ENCODE measurements around the gene KCNK6.

KCNK6 gene

DNA sequence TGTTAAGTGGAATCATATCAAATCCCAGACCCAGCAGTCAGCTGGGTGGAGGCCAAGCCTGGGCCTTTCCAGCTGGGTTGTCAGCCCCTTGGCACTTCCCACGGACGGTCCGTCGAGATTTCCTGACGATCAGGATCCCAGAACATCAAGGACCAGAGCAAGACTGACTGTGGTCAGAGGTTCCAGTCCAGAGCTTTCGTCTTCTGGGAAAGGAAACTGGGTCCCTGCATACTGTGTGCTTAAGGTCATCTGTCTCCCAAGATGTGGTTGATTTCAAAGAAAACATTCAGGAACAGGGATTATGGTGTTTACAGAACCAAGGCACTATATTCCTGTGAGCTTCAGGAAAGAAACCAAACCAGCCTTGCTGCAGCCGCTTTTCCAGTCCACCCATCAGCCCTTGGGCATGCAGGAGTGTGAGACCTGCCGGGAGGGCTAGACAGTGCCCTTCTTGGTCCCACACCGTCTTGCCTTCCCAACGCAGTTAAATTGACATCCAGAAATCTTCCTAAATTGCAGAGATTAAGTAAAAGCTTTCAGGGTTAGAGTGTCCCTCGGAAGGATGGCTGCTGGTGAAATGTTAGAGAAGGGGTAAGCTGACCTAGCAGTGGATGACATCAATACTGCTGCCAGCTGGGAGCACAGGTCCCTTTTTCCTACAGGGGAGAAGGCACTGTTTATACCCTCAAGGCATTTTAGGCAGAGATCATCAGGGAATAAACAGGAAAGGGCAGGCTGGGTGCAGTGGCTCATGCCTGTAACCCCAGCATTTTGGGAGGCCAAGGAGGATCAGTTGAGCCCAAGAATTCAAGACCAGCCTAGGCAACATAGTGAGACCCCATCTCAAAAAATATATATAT lies 20.6 kb upstream of the KCNK6 start:
- DNase-seq (ENCODE audit: low read depth in 2 of 2) = no peak

DNA sequence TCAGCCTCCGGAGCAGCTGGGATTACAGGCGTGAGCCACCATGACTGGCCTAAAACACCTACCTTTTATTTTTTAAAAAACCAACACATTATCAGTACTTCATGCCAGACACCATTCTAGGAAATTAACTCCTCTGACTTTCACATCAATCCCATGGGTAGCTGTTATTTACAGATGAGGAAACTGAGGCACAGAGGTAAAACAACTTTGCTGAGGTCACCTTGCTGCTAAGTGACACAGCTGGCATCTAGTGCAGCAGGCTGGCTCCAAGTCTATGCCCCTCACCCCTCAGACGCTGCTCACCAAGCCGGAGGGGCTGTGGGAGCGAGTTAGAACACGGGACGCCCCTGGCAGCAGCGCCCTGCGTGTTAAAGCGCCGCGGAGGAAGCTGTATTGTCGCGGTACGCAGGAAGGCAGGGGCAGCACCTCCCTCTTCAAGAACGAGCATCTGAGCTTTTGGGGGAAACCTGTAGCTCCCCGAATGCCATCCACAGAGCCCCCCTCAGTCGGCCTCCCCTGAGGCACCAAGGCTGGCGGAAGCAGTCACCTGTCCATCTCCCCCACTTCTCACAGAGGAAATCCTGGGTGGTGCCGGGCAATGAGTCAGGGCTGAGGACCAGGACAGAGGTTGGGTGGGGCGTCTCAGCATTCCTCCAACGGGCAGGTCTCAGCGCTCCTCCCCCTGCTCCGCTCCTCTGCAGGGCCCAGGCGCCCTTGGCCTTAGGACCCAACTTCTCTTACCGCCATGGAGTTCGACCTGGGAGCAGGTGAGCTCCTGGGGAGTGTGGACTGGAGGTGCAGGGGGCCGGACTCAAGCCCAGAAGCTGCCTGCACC lies 15.9 kb upstream of the KCNK6 start, which contains the start of gene C19orf33:
Gene C19orf33, plus strand, starts transcription at position 735 of the 835 bp plus-strand sequence. Its CDS starts 11 bp downstream, at position 746.
- DNase-seq (ENCODE audit: low read depth in 2 of 2) = no peak

DNA sequence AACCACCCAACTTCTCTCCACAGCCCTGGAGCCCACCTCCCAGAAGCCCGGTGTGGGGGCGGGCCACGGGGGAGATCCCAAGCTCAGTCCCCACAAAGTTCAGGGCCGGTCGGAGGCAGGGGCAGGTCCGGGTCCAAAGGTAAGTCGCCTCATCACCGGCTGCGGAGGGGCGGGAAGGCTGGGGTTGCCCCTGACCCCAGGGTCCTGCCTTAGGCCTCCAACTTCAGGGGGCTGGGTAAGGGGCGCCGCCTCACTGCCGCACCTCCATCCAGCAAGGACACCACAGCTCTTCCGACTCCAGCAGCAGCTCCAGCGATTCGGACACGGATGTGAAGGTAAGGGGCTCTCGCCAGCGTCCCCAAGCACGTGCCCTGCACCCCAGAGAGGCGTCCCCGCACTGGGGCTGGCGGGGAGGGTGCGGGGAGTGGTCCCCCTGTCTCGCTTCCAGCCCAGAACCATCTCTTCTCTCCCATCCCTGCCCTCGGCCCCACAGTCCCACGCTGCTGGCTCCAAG lies 15.2 kb upstream of the KCNK6 start:
- DNase-seq (ENCODE audit: low read depth in 2 of 2) = no peak

DNA sequence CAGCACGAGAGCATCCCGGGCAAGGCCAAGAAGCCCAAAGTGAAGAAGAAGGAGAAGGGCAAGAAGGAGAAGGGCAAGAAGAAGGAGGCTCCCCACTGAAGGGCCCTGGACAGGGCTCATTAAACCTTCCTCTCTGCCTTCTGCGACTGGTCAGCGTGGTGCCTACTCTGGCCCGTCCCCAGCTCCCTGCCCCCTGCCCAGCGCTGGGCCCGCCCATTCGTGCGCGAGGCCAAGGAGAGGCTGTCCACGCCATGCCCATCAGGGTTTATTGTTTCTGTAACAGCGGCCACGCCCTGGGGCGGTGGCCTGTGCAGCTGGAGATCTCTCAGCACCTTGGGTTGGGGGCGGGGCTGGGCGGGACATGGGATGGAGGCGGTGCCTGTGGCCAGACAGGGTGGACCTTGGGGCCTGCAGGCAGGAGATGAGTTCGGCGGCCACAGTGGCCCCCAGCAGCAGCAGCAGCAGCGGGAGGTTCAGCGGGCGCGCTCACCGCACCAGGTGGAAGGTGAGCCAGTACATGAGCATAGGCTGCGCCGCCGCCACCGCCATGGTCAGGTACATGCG lies 14.7 kb upstream of the KCNK6 start:
- no peak for DNase-seq (ENCODE audit: low read depth in 2 of 2)

DNA sequence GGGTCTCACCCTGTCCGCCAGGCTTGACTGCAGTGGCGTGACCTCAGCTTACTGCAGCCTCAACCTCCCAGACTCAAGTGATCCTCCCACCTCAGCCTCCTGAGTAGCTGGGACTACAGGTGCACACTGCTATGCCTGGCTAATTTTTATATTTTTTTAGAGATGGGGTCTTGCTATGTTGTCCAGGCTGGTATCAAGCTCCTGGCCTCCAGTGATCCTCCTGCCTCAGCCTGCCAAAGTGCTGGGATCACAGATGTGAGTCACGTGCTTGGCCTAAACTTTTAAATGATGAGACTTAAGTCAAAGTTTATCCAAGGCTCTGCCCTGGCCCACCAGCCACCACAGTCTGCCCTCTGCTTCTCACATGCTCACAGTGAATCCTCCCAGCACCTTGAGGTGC lies 13.4 kb upstream of the KCNK6 start:
- DNase-seq (ENCODE audit: low read depth in 2 of 2) = no peak

DNA sequence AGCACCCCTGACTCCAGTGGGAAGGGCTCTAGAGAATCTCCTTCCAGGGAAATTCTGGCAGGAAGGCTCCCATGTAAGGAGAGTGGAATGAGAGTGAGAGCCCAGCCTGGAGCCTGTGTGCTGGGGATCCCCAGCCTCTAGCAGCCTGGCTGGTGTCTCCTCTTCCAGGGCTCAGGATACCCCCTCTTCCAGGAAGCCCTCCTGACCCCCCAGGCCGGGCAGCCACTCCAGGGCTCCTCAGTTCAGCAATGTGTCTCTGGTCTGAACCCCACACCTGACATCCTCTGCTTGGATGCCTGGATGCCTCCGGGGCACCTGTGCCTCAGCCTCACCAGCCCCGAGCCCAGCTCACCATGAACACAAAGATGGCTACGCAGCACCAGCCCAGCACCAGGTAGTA lies 12.6 kb upstream of the KCNK6 start:
- no peak for DNase-seq (ENCODE audit: low read depth in 2 of 2)

DNA sequence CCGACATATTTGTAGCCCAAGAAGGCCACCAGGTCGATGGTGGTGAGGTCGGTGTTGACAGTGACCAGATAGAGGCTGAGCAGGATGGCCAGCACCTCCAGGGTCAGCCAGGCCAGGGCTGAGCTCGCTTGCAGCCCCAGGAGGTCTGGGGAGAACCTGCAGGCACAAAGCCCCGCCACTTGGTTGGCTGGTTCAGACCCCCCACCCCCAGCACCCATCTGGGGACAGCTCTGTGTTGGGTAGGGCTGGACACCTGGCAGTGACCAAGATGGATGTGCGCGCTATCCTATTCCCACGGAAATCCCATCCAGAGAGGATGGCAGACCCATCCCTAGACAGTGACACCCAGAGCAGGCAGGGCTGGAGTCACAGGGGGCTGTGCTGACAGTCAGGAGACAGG lies 12.0 kb upstream of the KCNK6 start:
- DNase-seq (ENCODE audit: low read depth in 2 of 2) = no peak

DNA sequence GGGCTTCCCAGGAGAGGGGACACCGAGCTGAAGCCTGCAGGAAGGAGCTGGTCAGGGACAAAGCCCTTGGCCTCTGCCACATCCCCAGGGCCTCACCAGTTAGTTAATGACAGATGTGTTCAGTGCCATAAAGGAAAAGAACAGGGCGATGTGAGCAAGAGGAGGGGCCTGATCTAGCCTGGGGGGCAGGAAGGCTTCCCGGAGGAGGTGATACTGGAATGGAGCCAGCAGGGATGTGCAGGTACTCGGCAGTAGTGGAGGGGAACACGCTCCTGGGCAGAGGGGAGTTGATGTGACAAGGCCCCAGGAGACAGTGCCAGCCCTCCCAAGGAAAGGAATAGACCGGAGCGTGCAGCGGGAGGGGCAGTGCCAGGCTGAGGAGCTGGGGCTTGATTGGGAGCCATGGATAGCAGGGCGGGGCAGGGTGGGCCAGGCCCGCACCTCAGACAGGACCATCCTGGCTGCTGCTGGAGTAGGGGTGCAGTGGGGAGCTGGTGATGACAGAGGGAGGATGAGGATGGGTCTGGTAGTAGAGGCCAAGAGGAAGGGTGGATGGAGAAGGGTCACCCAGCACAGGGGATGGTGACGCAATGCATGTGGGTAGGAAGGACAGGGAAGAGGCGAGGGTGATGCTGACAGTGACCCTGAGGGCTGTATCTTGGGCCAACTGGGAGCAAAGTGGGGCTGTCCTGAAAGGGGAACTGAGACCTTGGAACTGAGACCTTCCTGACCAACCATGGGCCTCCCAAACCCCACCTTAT lies 11.5 kb upstream of the KCNK6 start:
- DNase-seq (ENCODE audit: low read depth in 2 of 2) = no peak

DNA sequence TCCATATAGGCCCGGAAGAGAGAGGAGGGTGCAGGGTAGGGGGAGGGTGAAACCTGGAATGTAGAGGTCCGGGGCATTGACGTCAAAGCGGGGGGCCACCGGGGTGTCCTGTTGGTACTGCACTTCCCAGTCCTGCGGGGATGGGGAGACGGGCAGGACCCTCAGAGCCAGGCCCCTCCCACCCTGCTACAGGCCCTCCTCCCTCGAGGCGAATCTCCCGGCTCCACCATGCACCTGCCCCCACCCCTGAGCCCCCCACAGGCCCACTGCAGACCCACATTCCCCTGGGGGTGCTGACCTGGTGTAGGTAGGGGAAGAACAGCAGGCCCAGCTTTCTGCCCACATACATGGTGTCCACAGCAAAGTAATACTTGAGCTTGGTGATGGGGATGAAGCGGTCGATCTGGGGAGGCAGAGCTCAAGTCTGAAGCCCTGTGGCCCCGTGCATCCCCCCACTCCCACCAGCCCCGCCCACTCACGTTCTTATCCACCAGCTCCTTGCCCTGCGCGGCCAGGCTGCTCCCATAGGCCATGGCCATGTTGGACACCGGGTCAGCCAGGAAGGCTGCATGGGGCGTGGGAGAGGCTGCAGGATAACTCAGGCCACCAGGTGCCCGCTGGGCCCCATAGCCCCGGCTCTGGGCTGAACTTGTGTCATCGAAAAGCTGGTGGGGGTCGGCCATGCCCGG lies 10.6 kb upstream of the KCNK6 start:
- no peak for DNase-seq (ENCODE audit: low read depth in 2 of 2)

DNA sequence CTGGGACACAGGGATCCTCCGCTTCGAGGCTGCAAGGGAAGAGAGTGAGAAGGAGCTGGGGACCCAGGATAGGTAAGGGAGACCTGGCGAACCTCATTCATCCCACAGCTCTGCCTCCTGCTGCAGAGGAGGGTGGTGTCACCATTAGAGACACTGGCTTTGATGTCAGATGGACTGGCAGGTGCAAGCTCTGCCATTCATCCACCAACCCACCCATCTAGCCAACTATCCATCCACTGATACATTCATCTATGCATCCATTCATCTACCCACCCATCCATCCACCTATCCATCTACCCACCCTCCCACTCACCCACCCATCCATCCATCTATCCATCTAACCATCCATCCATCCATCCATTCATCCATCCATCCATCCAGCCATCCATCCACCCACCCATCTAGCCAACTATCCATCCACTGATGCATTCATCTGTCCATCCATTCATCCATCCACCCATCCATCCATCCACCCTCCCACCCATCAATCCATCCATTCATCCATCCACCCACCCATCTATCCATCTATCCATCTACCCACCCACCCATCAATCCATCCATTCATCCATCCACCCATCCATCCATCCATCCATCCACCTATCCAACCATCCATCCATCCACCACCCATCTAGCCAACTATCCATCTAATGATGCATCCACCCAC lies 9.9 kb upstream of the KCNK6 start:
- no peak for DNase-seq (ENCODE audit: low read depth in 2 of 2)

DNA sequence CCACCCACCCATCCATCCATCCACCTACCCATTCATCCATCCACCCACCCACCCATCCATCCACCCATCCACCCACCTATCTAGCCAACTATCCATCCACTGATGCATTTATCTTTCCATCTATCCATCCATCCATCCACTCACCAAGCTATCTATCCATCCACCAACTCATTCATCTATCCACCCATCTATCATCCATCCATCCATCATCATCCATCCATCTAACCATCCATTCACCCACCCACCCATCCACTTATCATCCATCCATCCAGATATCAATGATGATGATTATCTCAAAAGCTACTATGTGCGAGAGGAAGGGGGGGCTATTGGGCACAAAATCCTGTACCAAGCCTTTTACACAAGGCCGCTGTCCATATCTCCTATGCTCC lies 9.4 kb upstream of the KCNK6 start:
- DNase-seq (ENCODE audit: low read depth in 2 of 2) = no peak

DNA sequence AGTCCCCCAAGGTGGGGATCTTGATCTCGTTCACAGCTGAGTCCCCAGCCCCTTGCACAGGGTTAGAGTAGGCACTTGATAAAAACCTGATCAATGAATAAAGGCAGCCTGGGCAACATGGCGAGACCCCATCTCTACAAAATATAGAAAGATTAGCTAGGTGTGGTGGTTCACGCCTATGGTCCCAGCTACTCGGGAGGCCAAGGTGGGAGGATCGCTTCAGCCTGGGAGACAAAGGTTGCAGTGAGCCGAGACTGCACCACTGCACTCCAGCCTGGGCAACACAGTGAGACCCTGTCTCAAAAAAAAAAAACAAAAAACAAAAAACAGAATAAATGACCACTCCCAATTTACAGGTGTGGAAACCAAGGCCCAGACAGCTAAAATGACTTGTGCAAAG lies 8.7 kb upstream of the KCNK6 start:
- DNase-seq (ENCODE audit: low read depth in 2 of 2) = no peak

DNA sequence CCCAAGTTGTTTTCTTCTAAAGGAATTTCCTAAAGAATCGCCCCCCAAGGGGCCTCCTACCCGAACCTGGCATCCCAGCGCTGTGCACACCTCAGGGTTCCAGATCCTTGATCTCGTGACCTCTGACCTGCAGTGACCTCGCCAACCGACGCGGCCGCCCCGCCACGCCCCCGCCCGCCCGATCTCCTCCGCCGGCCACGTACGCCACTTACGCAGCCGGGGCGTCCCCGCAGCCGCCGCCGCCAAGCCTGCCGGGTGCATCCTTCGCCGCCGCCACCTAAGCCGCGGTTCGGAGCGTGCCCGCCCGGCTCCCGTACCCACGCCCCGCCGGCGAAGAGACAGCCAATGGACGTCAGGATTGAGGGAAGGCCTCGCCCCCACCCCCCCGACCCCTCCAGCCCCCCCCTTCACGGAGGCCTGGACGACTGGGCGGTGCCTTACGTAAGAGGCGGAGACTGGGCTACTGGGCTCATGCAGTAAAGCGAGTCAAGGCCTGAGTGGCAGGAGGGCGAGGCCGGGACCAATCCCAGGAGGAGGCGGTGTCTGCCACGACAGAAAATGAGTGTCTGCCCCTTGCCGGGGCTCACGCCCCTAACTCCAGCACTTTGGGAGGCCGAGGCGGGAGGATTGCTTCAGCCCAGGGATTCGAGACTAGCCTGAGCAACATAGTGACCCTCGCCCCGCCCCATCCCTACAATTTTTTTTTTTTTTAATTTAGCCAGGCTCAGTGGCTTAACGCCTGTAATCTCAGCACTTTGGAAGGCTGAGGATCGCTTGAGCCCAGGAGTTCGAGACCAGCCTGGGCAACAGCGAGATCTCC lies 3.8 kb upstream of the KCNK6 start, which contains the start of gene YIF1B:
Gene YIF1B, minus strand, starts transcription at position 291 of the 820 bp plus-strand sequence. Its CDS starts 30 bp downstream, at position 261.
- DNase-seq (ENCODE audit: low read depth in 2 of 2) = peak; percentile 94 to 95

DNA sequence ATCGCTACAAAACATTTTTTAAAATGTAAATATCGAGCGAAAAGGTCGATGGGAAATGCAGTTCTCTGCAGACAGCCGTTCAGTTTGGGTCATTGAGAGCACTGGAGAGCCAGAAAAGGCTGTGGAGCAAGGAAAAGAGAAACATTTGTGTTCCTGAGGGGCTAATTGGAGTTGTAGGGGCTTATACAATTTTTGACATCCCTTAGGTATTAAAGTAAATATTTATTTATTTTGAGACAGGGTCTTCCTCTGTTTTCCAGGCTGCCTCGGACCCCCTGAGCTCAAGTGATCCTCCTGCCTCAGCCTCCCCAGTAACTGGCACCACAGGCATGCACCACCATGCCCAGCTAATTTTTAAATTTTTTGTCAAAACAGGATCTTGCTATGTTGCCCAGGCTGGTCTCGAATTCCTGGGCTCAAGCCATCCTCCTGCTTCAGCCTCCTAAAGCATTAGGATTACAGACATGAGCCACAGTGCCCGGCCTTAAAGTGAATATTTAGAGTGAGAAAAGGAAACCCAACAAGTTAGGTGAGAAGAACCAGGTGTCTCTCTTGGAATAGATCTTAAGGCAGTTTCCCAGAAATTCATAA lies 3.1 kb upstream of the KCNK6 start:
- no peak for DNase-seq (ENCODE audit: low read depth in 2 of 2)

DNA sequence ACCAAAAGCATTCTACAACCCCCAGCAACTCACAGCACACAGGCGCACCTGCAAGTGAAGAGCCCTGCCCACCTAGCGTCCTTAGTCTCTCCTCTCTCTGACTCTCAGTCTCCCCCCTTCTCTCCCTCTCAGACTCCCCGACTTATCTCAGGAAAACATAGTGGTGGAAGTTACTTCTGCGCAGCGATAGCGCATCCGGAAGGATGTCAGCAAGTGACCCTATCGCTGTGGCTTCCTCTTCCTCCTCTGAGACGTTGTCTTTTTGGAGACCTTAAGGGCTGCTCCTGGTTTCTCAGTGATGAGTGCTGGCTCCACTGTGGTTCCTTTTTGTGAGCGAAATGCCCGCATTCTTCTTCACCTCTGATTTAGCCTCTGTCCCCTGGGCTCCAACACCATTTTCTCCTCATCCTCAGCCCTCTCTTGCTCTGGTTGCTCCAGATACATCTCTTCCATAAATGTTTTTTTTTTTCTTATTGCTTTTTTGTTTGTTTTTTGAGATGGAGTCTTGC lies 2.5 kb upstream of the KCNK6 start:
- no peak for DNase-seq (ENCODE audit: low read depth in 2 of 2)

DNA sequence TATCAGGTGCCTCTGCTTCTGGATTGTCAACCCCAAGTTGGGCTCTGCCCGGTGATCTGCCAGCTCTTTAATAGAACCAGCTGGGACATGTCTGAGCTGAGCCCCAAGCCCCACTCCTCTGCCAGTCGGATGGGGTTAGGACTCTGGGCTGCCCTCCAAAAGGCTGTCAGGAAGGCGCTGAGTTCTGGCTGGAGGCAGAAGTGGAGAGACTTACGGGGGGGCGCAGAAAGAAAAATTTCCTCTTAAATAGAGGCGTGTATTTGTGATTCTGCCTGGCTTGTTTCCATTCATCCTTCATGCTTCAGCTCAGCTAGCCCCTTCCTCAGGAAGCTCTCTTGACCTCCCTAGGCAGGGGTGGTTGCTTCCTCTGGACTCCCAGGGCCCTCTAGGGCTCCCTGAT lies 985 bp upstream of the KCNK6 start:
- no peak for DNase-seq (ENCODE audit: low read depth in 2 of 2)

DNA sequence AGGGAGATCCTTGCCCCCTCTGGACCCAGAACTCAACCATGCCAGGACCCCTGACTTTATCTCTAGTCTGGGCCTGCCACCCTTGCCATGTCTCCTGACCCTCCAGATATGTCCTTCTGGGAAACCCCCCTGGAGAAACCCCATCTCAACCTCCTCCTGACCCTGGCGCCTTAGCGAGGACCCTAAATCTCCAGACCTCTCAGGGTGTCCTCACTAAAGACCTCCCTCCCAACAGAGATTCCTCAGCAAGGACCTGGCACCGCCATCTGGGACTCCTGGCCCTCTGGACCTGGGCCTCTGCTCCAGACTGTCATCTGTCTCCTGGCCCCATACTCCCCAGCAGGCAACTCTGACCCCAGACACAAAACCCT lies 1.3 kb downstream of the KCNK6 start:
- no peak for DNase-seq (ENCODE audit: low read depth in 2 of 2)

DNA sequence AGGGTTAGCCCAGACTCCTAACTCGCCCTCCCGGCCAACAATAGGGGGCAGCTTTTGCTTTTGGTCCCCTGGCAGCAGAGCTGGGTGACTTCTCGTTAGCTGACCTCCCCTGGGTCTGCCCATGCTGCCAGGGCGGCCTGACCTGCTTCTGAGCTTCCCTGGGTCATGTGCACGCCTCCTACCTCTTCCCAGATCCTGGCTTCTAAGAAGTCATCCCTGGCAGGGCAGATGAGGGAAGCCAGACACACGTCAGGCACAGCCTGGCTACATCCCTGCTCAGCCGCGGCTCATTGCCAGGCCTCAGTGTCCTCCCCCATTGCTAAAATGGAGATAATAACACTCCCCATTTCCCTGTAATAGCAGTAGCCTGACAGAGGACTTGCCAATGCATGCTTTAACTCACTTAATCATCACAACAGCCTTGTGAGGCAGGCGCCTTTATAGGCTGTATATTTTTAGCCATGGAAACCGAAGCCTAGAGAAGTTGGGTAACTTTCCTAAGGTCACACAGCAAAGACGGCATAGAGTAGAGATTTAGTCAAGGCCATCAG lies 2.1 kb downstream of the KCNK6 start:
- no peak for DNase-seq (ENCODE audit: low read depth in 2 of 2)

DNA sequence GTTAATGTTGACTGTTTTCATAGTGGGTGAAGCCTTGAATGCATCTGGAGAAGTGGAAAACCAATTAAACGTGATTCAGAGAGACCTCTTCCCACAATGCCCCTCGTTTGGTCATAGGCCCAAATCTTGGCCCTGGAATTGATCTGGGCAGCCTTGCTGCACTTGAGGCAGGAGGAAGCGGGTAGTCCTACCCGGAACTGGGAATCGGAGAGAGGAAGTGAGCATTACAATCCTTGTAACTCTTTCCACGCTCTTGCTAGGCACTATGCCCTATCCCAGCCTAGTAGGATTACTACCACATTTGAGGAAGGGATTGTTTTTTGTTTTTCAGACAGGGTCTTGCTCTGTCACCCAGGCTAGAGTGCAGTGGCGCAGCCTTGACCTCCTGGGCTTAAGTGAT lies 3.6 kb downstream of the KCNK6 start:
- no peak for DNase-seq (ENCODE audit: low read depth in 2 of 2)
